ENCODE results near the gene IFITM1. TPM values are rescaled to one million over a fixed set of nuclear protein-coding genes. Genes with fewer than 3 reads are reported as not detected.

Gene IFITM1
- total RNA-seq, 2 experiments from 2014 or later: 286 to 306 TPM

DNA sequence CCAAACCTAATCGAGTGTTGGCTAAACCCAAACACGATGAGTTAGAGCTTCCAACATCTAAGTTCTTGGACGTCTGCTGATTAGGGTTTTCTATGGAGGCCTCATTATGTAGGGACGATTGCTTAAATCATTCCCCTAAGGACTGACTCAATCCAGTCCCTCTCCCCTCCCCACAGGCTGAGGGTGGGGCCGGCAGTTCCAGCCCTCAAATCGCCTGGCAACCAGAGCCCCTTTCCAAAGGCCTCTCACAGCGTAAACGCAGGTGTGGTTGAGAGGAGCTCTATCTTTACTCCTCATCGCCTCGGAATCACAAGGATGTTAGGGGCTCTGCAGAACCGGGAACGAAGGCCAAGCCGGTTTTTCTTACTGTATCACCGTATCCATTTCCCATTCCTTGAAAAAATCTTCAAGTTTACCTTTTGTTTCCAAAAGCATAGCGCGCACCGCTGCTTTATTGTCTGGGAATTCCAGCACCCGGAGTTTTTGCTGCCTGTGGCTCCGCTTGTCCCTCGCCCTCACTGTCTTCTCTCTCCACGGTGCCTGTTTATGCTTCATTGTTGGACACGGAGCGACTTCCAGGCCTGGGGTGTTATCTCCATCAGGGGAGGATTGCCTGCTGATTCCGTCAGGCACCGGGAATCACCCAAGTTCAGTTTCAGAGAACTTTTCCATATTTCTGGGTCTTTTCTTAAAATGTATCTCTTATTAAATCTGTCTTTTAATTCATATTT is 20.6 kb downstream of the IFITM1 start:
- H3K9me3 ChIP-seq (ENCODE audit: control insufficient read depth in 1 of 2, insufficient read depth in 1 of 2, low read length in 2 of 2): no peaks in the 10 kb centered on the region
- H3K27me3 ChIP-seq (ENCODE audit: control insufficient read depth in 1 of 2, insufficient read depth in 2 of 2, low read length in 2 of 2): no peaks in the 10 kb centered on the region
- POLR2A ChIA-PET: interaction anchor here (1.1 kb wide), 1 partner anchor 21 kb away, joined by 3 read pairs; no protein-coding TSS in a partner anchor
- Mint-ChIP-seq H3K4me3 (no peak overlapping the region), H3K36me3 (ENCODE audit: low read depth) (no peaks in the 10 kb centered on the region), H3K9me3 (no peaks in the 10 kb centered on the region), H3K27ac (no peak overlapping the region), H3K27me3 (no peaks in the 10 kb centered on the region), H3K4me1 (ENCODE audit: low read depth) (peaks cover 53% of the 10 kb centered on the region)
- H3K27ac ChIP-seq (ENCODE audit: low read depth in 1 of 2, low read length in 2 of 2): no peak overlapping the region
- TF ChIP-seq, protein P1, sequence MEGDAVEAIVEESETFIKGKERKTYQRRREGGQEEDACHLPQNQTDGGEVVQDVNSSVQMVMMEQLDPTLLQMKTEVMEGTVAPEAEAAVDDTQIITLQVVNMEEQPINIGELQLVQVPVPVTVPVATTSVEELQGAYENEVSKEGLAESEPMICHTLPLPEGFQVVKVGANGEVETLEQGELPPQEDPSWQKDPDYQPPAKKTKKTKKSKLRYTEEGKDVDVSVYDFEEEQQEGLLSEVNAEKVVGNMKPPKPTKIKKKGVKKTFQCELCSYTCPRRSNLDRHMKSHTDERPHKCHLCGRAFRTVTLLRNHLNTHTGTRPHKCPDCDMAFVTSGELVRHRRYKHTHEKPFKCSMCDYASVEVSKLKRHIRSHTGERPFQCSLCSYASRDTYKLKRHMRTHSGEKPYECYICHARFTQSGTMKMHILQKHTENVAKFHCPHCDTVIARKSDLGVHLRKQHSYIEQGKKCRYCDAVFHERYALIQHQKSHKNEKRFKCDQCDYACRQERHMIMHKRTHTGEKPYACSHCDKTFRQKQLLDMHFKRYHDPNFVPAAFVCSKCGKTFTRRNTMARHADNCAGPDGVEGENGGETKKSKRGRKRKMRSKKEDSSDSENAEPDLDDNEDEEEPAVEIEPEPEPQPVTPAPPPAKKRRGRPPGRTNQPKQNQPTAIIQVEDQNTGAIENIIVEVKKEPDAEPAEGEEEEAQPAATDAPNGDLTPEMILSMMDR (IDR thresholded peaks at IDR 0.05): no peak
- peaks cover 47% of the 10 kb centered on the region for H3K4me1 ChIP-seq (ENCODE audit: insufficient read depth, low read length)
- DNase-seq (no peak), ATAC-seq (ENCODE audit: poor library complexity) (no peak)
- no peak overlapping the region for H3K4me3 ChIP-seq (ENCODE audit: low read length)
- intact Hi-C loops (cut with DNase I, micrococcal nuclease): no loop called here
- CTCF ChIA-PET: no interaction called here
- no peaks in the 10 kb centered on the region for H3K36me3 ChIP-seq (ENCODE audit: insufficient read depth, low read length)

DNA sequence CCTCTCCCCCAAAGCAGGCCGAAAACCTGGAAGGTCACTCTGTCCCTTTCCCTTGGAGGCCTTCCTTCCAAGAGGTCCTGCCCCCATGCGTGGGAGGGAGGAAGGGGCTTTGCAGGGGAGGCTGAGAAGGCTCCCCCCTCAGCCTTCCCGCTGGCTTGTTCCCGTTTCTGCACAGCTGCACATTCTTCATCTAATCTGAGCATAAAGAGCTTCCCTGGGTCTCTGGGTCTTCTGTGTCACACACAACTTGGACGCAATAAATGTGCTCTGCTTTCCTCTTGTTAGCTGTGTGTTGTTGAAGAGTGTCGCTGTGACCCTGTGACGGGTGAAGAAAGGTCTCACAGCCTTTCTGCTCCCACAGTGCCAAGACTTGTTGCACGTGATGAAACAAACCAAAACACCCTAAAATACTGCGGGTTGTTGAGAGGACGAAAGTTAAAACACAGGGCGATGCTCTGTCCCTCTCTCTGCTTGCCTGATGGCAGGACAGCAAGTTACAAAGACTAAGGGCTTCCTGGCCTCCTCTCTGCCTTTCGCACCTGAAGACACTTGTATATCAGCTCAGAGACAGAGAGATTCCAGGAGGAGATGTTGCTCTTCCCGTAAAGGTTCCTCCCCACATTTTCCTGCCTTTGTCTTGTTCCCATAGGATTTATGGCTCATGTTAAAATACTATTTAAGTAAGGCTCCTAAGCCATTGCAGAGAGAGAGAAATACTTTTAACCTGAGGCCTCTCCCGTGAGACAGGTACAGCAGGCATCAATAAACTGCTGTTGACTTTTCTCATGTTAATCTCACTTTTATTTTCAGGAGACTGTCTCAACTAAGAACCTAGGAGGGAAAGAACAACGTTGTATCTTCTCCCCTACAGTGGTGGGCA is 22.2 kb downstream of the IFITM1 start:
- Histone ChIP-seq H3K27ac (ENCODE audit: low read depth in 1 of 2, low read length in 2 of 2) (no peak overlapping the region), H3K36me3 (ENCODE audit: insufficient read depth, low read length) (no peaks in the 10 kb centered on the region), H3K9me3 (ENCODE audit: control insufficient read depth in 1 of 2, insufficient read depth in 1 of 2, low read length in 2 of 2) (no peaks in the 10 kb centered on the region), H3K4me1 (ENCODE audit: insufficient read depth, low read length) (peaks cover 34% of the 10 kb centered on the region), H3K4me3 (ENCODE audit: low read length) (no peak overlapping the region), H3K27me3 (ENCODE audit: control insufficient read depth in 1 of 2, insufficient read depth in 2 of 2, low read length in 2 of 2) (no peaks in the 10 kb centered on the region)
- no peaks in the 10 kb centered on the region for H3K36me3 Mint-ChIP-seq (ENCODE audit: low read depth)
- ATAC-seq (ENCODE audit: poor library complexity) (no peak), DNase-seq (no peak)
- peaks cover 45% of the 10 kb centered on the region for H3K4me1 Mint-ChIP-seq (ENCODE audit: low read depth)
- intact Hi-C loops (cut with DNase I, micrococcal nuclease): loop anchor here in 1 of 2 experiments (2.0 kb wide), 1 partner anchor 17 kb away; no protein-coding TSS in a partner anchor
- H3K9me3 Mint-ChIP-seq: no peaks in the 10 kb centered on the region
- ChIA-PET POLR2A (no interaction called here), CTCF (interaction anchor here (1.1 kb wide), 1 partner anchor 19 kb away, joined by 3 read pairs; no protein-coding TSS in a partner anchor)
- H3K4me3 Mint-ChIP-seq: peak overlapping the region; percentile 17
- no peaks in the 10 kb centered on the region for H3K27me3 Mint-ChIP-seq
- TF ChIP-seq, protein P1 (IDR thresholded peaks at IDR 0.05): no peak
- peak overlapping the region; percentile 40 for H3K27ac Mint-ChIP-seq

DNA sequence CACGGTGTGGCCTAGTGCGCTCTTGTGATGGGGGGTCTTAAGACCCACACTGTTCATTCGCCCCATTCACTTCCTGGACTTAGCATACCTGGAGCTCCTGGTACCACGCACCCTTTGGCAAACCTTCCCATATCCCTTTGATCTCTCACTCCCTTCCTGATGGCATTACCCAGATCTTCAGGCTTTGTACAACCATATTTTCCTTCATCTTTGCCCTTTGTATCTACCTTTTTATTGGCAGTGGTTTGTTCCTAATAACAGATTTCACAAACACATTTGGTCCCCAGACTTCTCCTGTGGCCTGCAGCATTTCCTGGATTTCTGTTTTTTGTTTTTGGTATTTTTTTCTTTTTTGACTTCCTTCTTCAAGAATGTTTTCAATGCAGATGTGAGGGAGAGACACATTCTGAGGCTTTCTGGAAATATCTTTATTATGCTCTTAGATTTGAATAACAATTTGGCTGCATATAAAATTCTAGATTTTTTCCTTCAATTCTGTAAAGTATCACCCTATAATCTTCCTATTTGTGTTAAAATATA is 22.9 kb downstream of the IFITM1 start:
- H3K36me3 Mint-ChIP-seq (ENCODE audit: low read depth): no peaks in the 10 kb centered on the region
- no peaks in the 10 kb centered on the region for H3K9me3 Mint-ChIP-seq
- POLR2A ChIA-PET: interaction anchor here (1.0 kb wide), 1 partner anchor 129 kb away, joined by 4 read pairs; the partner anchor contains the start of genes BET1L and RIC8A
- H3K27ac Mint-ChIP-seq: peak overlapping the region; percentile 40
- Histone ChIP-seq H3K27me3 (ENCODE audit: control insufficient read depth in 1 of 2, insufficient read depth in 2 of 2, low read length in 2 of 2) (no peaks in the 10 kb centered on the region), H3K9me3 (ENCODE audit: control insufficient read depth in 1 of 2, insufficient read depth in 1 of 2, low read length in 2 of 2) (no peaks in the 10 kb centered on the region), H3K36me3 (ENCODE audit: insufficient read depth, low read length) (no peaks in the 10 kb centered on the region), H3K4me3 (ENCODE audit: low read length) (no peak overlapping the region), H3K27ac (ENCODE audit: low read depth in 1 of 2, low read length in 2 of 2) (no peak overlapping the region), H3K4me1 (ENCODE audit: insufficient read depth, low read length) (peaks cover 30% of the 10 kb centered on the region)
- peaks cover 38% of the 10 kb centered on the region for H3K4me1 Mint-ChIP-seq (ENCODE audit: low read depth)
- TF ChIP-seq, protein P1 (IDR thresholded peaks at IDR 0.05): no peak
- CTCF ChIA-PET: no interaction called here
- H3K4me3 Mint-ChIP-seq: no peak overlapping the region
- no peak for DNase-seq
- H3K27me3 Mint-ChIP-seq: no peaks in the 10 kb centered on the region
- ATAC-seq (ENCODE audit: poor library complexity): no peak
- intact Hi-C loops (cut with DNase I, micrococcal nuclease): loop anchor here in 1 of 2 experiments (2.0 kb wide), 1 partner anchor 16 kb away; no protein-coding TSS in a partner anchor
